ENCODE results near the gene CRYBB1. TPM values are rescaled to one million over a fixed set of nuclear protein-coding genes. Genes with fewer than 3 reads are reported as not detected.

The CRYBB1 gene
- total RNA-seq, 2 donors from 2014 or later: 0.33 to 1.7 TPM

- no peak overlapping the region for H3K27ac ChIP-seq (ENCODE audit: low read depth, low read length)
- no peak for DNase-seq
- Mint-ChIP-seq H3K4me3 (no peak overlapping the region), H3K36me3 (ENCODE audit: low read depth) (peaks cover 8% of the 10 kb centered on the region), H3K27ac (peak overlapping the region; percentile 68), H3K9me3 (no peaks in the 10 kb centered on the region), H3K27me3 (ENCODE audit: insufficient read depth) (no peaks in the 10 kb centered on the region), H3K4me1 (peaks cover 51% of the 10 kb centered on the region)
- no peaks in the 10 kb centered on the region for H3K9me3 ChIP-seq (ENCODE audit: control insufficient read depth, low read length)
- WGBS, 2 experiments (ENCODE audit: insufficient coverage in 1 of 2, insufficient read length in 1 of 2): 84% methylated on average over 9 of the region's 9 CpGs; no CpG with 5 or more reads in 1 of the 2 experiments
- H3K27me3 ChIP-seq (ENCODE audit: control insufficient read depth, insufficient read depth, low read length, poor library complexity, severe bottlenecking): no peaks in the 10 kb centered on the region
- H3K9ac ChIP-seq (ENCODE audit: extremely low read depth, low read length, poor library complexity, severe bottlenecking): no peak overlapping the region
- no peak overlapping the region for H3K4me3 ChIP-seq (ENCODE audit: low read length)
- peaks cover 3% of the 10 kb centered on the region for H3K36me3 ChIP-seq (ENCODE audit: control insufficient read depth, insufficient read depth, low read length)
- TF ChIP-seq CTCF (conservative IDR thresholded peaks at IDR 0.05): no peak
- H3K4me1 ChIP-seq (ENCODE audit: control insufficient read depth, insufficient read depth, low read length): peaks cover 6% of the 10 kb centered on the region
Observed at GRCh38 chr22:26561756-26562417, 55.9 kb downstream of the CRYBB1 start.

- no peak overlapping the region for H3K9ac ChIP-seq (ENCODE audit: extremely low read depth, low read length, poor library complexity, severe bottlenecking)
- H3K27ac Mint-ChIP-seq: no peak overlapping the region
- DNase-seq: no peak
- H3K36me3 ChIP-seq (ENCODE audit: control insufficient read depth, insufficient read depth, low read length): no peaks in the 10 kb centered on the region
- H3K4me1 ChIP-seq (ENCODE audit: control insufficient read depth, insufficient read depth, low read length): peaks cover 6% of the 10 kb centered on the region
- H3K36me3 Mint-ChIP-seq (ENCODE audit: low read depth): peaks cover 8% of the 10 kb centered on the region
- TF ChIP-seq CTCF (conservative IDR thresholded peaks at IDR 0.05): no peak
- WGBS, 2 experiments (ENCODE audit: insufficient coverage in 1 of 2, insufficient read length in 1 of 2): 91 to 93% methylated on average over 6 to 13 of the region's 13 CpGs
- no peak overlapping the region for H3K4me3 Mint-ChIP-seq
- peaks cover 43% of the 10 kb centered on the region for H3K4me1 Mint-ChIP-seq
- no peak overlapping the region for H3K27ac ChIP-seq (ENCODE audit: low read depth, low read length)
- no peak overlapping the region for H3K4me3 ChIP-seq (ENCODE audit: low read length)
- no peaks in the 10 kb centered on the region for H3K9me3 ChIP-seq (ENCODE audit: control insufficient read depth, low read length)
- no peaks in the 10 kb centered on the region for H3K9me3 Mint-ChIP-seq
- H3K27me3 ChIP-seq (ENCODE audit: control insufficient read depth, insufficient read depth, low read length, poor library complexity, severe bottlenecking): no peaks in the 10 kb centered on the region
- H3K27me3 Mint-ChIP-seq (ENCODE audit: insufficient read depth): no peaks in the 10 kb centered on the region
Observed at GRCh38 chr22:26559961-26560575, 57.8 kb downstream of the CRYBB1 start.

DNA sequence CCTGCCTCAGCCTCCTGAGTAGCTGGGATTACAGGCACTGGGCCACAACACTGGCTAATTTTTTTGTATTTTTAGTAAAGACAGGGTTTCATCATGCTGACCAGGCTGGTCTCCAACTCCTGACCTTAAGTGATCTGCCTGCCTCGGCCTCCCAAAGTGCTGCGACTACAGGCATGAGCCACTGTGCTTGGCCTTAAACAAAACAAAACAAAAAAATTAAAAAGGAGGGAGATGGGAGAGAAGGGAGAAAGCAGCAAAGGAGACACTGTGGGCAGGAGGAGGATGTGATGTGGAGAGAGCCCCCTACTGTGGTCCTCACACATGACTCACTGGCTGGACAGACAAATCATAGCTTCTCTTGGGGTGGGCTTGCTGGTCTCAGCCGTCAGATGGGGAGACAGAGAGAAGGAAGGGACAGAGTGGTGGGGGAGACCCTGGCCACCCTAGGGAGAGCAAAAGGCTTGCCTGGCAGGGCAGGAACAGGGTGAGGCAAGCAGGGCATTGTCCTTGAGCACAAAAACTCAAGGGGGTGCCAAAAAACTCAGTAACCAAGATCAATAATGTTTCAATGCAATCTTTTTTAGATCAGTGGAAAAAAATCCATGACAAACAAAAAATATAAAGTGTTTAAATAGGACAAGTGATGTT, 59.5 kb downstream of the CRYBB1 start:
- Histone ChIP-seq H3K9me3 (ENCODE audit: control insufficient read depth, low read length) (no peaks in the 10 kb centered on the region), H3K27ac (ENCODE audit: low read depth, low read length) (no peak overlapping the region), H3K9ac (ENCODE audit: extremely low read depth, low read length, poor library complexity, severe bottlenecking) (no peak overlapping the region), H3K27me3 (ENCODE audit: control insufficient read depth, insufficient read depth, low read length, poor library complexity, severe bottlenecking) (no peaks in the 10 kb centered on the region), H3K4me3 (ENCODE audit: low read length) (no peak overlapping the region), H3K36me3 (ENCODE audit: control insufficient read depth, insufficient read depth, low read length) (no peaks in the 10 kb centered on the region), H3K4me1 (ENCODE audit: control insufficient read depth, insufficient read depth, low read length) (peaks cover 6% of the 10 kb centered on the region)
- no peak for DNase-seq
- Mint-ChIP-seq H3K27me3 (ENCODE audit: insufficient read depth) (no peaks in the 10 kb centered on the region), H3K36me3 (ENCODE audit: low read depth) (peaks cover 3% of the 10 kb centered on the region), H3K4me1 (peaks cover 28% of the 10 kb centered on the region), H3K9me3 (no peaks in the 10 kb centered on the region), H3K4me3 (no peak overlapping the region), H3K27ac (peak overlapping the region; percentile 69)
- peak; percentile 20 for TF ChIP-seq CTCF (conservative IDR thresholded peaks at IDR 0.05)
- 71 to 73% methylated on average over 1 to 3 of the region's 3 CpGs for WGBS, 2 experiments (ENCODE audit: insufficient coverage in 1 of 2, insufficient read length in 1 of 2)

Measured in endodermal cell (in vitro differentiated cells).